AG04450 (cell line): ENCODE results near the gene CEP85. TPM values are rescaled to one million over a fixed set of nuclear protein-coding genes. Genes with fewer than 3 reads are reported as not detected.
A peak's percentile ranks its signal among the peaks of the same experiment; 100 is the strongest.

Source experiments
- CTCF ChIA-PET: fragments of 300-600, 350-600 bp; formaldehyde crosslinking; extraction: SDS; loops from one replicate; lab custom pipeline; 2022; ENCODE audit warnings: antibody characterized with exemption, inconsistent platforms; lab: Charles Lee
- POLR2A ChIA-PET: fragments of 350-600 bp; formaldehyde crosslinking; extraction: SDS; loops from one replicate; lab custom pipeline; 2021; ENCODE audit warnings: antibody characterized with exemption, inconsistent platforms; lab: Yijun Ruan, JAX
- DNase-seq: peaks from one replicate; pipeline ENCODE4 v3.0.0-alpha.2; 2011; ENCODE audit warnings: low read depth, low spot score
- H3K27ac ChIP-seq: one replicate; pipeline ENCODE4 v1.5.1; 2012; ENCODE audit warnings: low read depth, low read length, control low read depth
- H3K27me3 ChIP-seq: one replicate; pipeline ENCODE4 v1.6.0; 2012; ENCODE audit warnings: low read length; ENCODE audit not compliant: control insufficient read depth, insufficient read depth
- H3K4me3 ChIP-seq: 2 replicates; pipeline ENCODE4 v1.5.1; 2011; ENCODE audit warnings: mild to moderate bottlenecking, low read depth, low read length, control low read depth
- H3K9me3 ChIP-seq: 2 replicates; pipeline ENCODE4 v1.5.1; 2012; ENCODE audit warnings: low read length; ENCODE audit not compliant: control insufficient read depth, insufficient read depth
- polyA plus RNA-seq: library from polyadenylated mRNA; depleted of rRNA; stranded (reverse); fragments of >200 nt; gene quantifications from 2 replicates; pipeline ENCODE4 v1.2.3, GENCODE V29; 2011
- TF ChIP-seq, protein P1 (sequence below): IDR thresholded peaks from 2 replicates; pipeline ENCODE4 v1.5.1; 2011; ENCODE audit warnings: low read depth, low read length, control low read depth, inconsistent platforms

Gene CEP85
- polyA plus RNA-seq, 1 experiment, result 5.8 TPM

DNA sequence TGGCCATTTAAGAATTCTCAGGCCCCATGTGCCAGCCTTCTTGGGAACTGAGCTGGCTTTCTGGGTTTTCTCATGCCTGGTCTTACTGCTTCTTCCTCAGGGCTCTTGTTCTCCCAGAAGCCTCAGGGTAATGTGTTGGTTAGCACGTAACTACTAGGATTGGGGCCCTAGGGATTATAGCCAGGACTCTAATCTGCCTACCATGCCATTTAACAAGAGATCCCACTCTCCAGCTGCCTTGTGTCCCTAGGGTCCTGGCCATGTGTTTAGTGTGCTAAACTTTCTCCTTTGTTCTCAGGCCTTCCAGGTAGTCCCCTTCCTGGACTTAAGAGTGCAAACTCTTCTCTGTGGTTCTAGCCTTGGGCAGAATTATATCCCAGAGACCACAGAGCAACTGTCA is 43.7 kb downstream of the CEP85 start:
- Histone ChIP-seq H3K27ac (peak overlapping the region; percentile 77), H3K4me3 (no peak overlapping the region), H3K9me3 (no peaks in the 10 kb centered on the region; the same call in 1 of the 2 replicates), H3K27me3 (no peaks in the 10 kb centered on the region)
- no peak for DNase-seq
- ChIA-PET CTCF (interaction anchor here (0.6 to 5.7 kb wide), 6 partner anchors 8 to 139 kb away, joined by 3 to 62 read pairs (median 4); partner anchors contain the start of gene ZNF593), POLR2A (no interaction called here)
- TF ChIP-seq, protein P1, sequence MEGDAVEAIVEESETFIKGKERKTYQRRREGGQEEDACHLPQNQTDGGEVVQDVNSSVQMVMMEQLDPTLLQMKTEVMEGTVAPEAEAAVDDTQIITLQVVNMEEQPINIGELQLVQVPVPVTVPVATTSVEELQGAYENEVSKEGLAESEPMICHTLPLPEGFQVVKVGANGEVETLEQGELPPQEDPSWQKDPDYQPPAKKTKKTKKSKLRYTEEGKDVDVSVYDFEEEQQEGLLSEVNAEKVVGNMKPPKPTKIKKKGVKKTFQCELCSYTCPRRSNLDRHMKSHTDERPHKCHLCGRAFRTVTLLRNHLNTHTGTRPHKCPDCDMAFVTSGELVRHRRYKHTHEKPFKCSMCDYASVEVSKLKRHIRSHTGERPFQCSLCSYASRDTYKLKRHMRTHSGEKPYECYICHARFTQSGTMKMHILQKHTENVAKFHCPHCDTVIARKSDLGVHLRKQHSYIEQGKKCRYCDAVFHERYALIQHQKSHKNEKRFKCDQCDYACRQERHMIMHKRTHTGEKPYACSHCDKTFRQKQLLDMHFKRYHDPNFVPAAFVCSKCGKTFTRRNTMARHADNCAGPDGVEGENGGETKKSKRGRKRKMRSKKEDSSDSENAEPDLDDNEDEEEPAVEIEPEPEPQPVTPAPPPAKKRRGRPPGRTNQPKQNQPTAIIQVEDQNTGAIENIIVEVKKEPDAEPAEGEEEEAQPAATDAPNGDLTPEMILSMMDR, result no peak

- ChIA-PET CTCF (interaction anchor here (1.2 to 5.7 kb wide), 2 partner anchors 43 to 113 kb away, joined by 3 to 62 read pairs; no protein-coding TSS in a partner anchor), POLR2A (no interaction called here)
- no peak for DNase-seq
- no peak overlapping the region for H3K4me3 ChIP-seq
- no peaks in the 10 kb centered on the region; the same call in 1 of the 2 replicates for H3K9me3 ChIP-seq
- TF ChIP-seq, protein P1, result no peak
- H3K27ac ChIP-seq, result peak overlapping the region; percentile 77
- no peaks in the 10 kb centered on the region for H3K27me3 ChIP-seq
These were observed 44.3 kb downstream of the CEP85 start for GRCh38 chr1:26278303-26278702.

GRCh38 chr1:26278724-26279455 is 44.9 kb downstream of the CEP85 start:
- H3K27me3 ChIP-seq, result no peaks in the 10 kb centered on the region
- H3K4me3 ChIP-seq, result peak overlapping the region; percentile 84
- no peak for DNase-seq
- ChIA-PET CTCF (interaction anchor here (1.2 to 5.7 kb wide), 6 partner anchors 42 to 138 kb away, joined by 3 to 62 read pairs (median 4); partner anchors contain the start of gene CEP85), POLR2A (interaction anchor here (1.0 kb wide), 1 partner anchor 44 kb away, joined by 3 read pairs; no protein-coding TSS in a partner anchor)
- H3K9me3 ChIP-seq, result no peaks in the 10 kb centered on the region; the same call in 1 of the 2 replicates
- TF ChIP-seq, protein P1, result no peak
- peak overlapping the region; percentile 77 for H3K27ac ChIP-seq

DNA sequence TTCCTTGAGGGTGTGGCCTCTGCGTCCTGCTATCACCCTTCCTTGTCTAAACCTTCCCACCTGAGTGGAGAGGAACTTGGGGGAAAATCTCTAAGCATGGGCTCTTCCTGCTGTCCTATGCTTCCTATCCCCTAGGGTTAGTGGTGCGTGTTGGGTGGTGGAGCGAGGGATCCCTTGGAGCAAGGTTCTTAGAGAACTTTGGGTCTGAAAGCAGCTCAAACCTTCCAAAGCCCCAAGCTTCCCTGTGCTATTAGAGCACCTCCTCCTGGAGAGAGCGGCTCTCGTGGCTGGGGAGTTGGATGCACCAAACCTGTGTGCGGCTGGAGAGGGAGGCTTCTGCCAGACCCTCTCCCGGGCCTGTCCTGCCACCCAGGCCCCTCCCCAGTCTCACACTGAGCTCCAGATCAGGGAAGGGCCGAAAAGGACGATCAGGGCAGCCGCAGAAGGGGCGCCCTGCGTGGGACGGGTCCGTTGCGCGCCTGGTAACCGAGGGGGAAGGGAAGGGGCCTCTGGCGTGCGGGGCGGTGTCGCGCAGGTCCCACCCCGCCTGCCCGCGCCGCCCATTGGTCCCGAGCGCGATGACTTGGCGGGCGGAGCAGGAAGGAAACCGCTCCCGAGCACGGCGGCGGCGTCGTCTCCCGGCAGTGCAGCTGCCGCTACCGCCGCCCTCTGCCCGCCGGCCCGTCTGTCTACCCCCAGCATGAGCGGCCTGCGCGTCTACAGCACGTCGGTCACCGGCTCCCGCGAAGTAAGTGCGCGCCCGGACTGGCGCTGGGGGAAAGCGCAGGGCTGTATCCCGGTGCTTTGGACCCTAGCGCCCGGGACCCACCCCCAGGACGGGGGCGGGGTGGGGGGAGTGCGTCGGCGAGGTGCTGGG is 45.7 kb downstream of the CEP85 start, which contains the start of gene SH3BGRL3:
Gene SH3BGRL3, plus strand, starts transcription at position 631 of the 877 bp plus-strand sequence. Its CDS starts 70 bp downstream, at position 701.
- CTCF ChIA-PET, result interaction anchor here (1.2 to 1.4 kb wide), 4 partner anchors 42 to 137 kb away, joined by 3 to 5 read pairs (median 4); partner anchors contain the start of gene CEP85
- Histone ChIP-seq H3K27ac (peak within 1 kb of the TSS; percentile 84), H3K27me3 (no peaks in the 10 kb centered on the region), H3K9me3 (no peaks in the 10 kb centered on the region; the same call in 1 of the 2 replicates), H3K4me3 (peak within 1 kb of the TSS; percentile 84)
- TF ChIP-seq, protein P1, result peak; percentile 62
- POLR2A ChIA-PET, result interaction anchor here (0.7 to 1.0 kb wide), 2 partner anchors 45 to 46 kb away, joined by 3 read pairs; partner anchors contain the start of gene CEP85
- peak; percentile 24 for DNase-seq
